NB4 (cell line): ENCODE data around the gene CTU2.

ENCODE experiments used
- DNase-seq: peaks from one replicate; pipeline ENCODE4 v3.0.0; 2010; ENCODE audit warnings: low read depth
- H3K4me3 ChIP-seq: one replicate; pipeline ENCODE4 v1.5.1; 2011; ENCODE audit warnings: mild to moderate bottlenecking, low read depth, low read length, moderate library complexity
- CTCF ChIP-seq: IDR thresholded peaks from one replicate; pipeline ENCODE4 v1.5.1; 2012; ENCODE audit warnings: low read depth, low read length
- MAX ChIP-seq: IDR thresholded peaks from 2 replicates; pipeline ENCODE4 v1.6.1; 2011; ENCODE audit warnings: low read depth, low read length
- MYC ChIP-seq: IDR thresholded peaks from 2 replicates; pipeline ENCODE4 v1.6.1; 2011; ENCODE audit warnings: low read depth, low read length
- POLR2A ChIP-seq: IDR thresholded peaks from 2 replicates; pipeline ENCODE4 v1.6.1; 2011; ENCODE audit warnings: mild to moderate bottlenecking; ENCODE audit not compliant: insufficient read length; ENCODE audit errors: extremely low read depth

The CTU2 gene

GRCh38 chr16:88755745-88756443, 49.6 kb downstream of the CTU2 start:
- no peak overlapping the region for H3K4me3 ChIP-seq
- TF ChIP-seq MYC: no peak
- no peak for DNase-seq

- no peak overlapping the region for H3K4me3 ChIP-seq
- no peak for DNase-seq
- TF ChIP-seq POLR2A (no peak), MAX (no peak), CTCF (no peak), MYC (no peak)
These were observed 52.1 kb downstream of the CTU2 start for GRCh38 chr16:88758227-88758943.

- DNase-seq: no peak
- TF ChIP-seq POLR2A (no peak), CTCF (no peak), MAX (no peak), MYC (no peak)
- H3K4me3 ChIP-seq: no peak overlapping the region
These were observed 52.6 kb downstream of the CTU2 start for GRCh38 chr16:88758944-88759244.

GRCh38 chr16:88759245-88759975, 53.1 kb downstream of the CTU2 start:
- TF ChIP-seq POLR2A: no peak
- TF ChIP-seq MAX: no peak
- TF ChIP-seq MYC: no peak
- no peak for TF ChIP-seq CTCF
- DNase-seq: no peak
- no peak overlapping the region for H3K4me3 ChIP-seq

- TF ChIP-seq MYC: no peak
- TF ChIP-seq CTCF: no peak
- TF ChIP-seq MAX: no peak
- no peak for TF ChIP-seq POLR2A
- no peak overlapping the region for H3K4me3 ChIP-seq
- DNase-seq: no peak
These were observed 53.7 kb downstream of the CTU2 start for GRCh38 chr16:88759976-88760350.
